Measurements from ENCODE around the gene SCN10A.

SCN10A gene

GRCh38 chr3:38649500-38650247, 166.3 kb downstream of the SCN10A start, which contains the start of gene SCN5A:
SCN5A (minus strand) TSS chr3:38649687; CDS start chr3:38633307, 16,380 bp downstream.
- CTCF ChIA-PET = no interaction called here

GRCh38 chr3:38648659-38649499, 167.1 kb downstream of the SCN10A start:
- H3K4me3 ChIP-seq (ENCODE audit: low read depth, low read length) = peak overlapping the region; percentile 43
- POLR2A ChIA-PET = no interaction called here
- no peak for TF ChIP-seq CTCF (IDR thresholded peaks at IDR 0.05; ENCODE audit: insufficient read depth, low read length, missing control alignments)

More at GRCh38 chr3:38649500-38650247, 166.3 kb downstream of the SCN10A start, which contains the start of gene SCN5A:
- H3K4me3 ChIP-seq (ENCODE audit: low read depth, low read length) = peak within 1 kb of the TSS; percentile 43
- TF ChIP-seq CTCF (IDR thresholded peaks at IDR 0.05; ENCODE audit: insufficient read depth, low read length, missing control alignments) = no peak
- DNase-seq (ENCODE audit: low read depth, low spot score) = no peak
- POLR2A ChIA-PET = no interaction called here

GRCh38 chr3:38648024-38648658, 167.9 kb downstream of the SCN10A start:
- TF ChIP-seq CTCF (IDR thresholded peaks at IDR 0.05; ENCODE audit: insufficient read depth, low read length, missing control alignments) = no peak
- DNase-seq (ENCODE audit: low read depth, low spot score) = no peak
- H3K4me3 ChIP-seq (ENCODE audit: low read depth, low read length) = no peak overlapping the region
- POLR2A ChIA-PET = no interaction called here
- CTCF ChIA-PET = interaction anchor here (1.0 to 2.9 kb wide), 5 partner anchors 10 to 382 kb away, joined by 3 to 13 read pairs (median 7); no protein-coding TSS in a partner anchor

More at GRCh38 chr3:38648659-38649499, 167.1 kb downstream of the SCN10A start:
- no peak for DNase-seq (ENCODE audit: low read depth, low spot score)
- CTCF ChIA-PET = interaction anchor here (0.7 to 1.9 kb wide), 3 partner anchors 9 to 351 kb away, joined by 3 to 5 read pairs (median 3); no protein-coding TSS in a partner anchor

DNA sequence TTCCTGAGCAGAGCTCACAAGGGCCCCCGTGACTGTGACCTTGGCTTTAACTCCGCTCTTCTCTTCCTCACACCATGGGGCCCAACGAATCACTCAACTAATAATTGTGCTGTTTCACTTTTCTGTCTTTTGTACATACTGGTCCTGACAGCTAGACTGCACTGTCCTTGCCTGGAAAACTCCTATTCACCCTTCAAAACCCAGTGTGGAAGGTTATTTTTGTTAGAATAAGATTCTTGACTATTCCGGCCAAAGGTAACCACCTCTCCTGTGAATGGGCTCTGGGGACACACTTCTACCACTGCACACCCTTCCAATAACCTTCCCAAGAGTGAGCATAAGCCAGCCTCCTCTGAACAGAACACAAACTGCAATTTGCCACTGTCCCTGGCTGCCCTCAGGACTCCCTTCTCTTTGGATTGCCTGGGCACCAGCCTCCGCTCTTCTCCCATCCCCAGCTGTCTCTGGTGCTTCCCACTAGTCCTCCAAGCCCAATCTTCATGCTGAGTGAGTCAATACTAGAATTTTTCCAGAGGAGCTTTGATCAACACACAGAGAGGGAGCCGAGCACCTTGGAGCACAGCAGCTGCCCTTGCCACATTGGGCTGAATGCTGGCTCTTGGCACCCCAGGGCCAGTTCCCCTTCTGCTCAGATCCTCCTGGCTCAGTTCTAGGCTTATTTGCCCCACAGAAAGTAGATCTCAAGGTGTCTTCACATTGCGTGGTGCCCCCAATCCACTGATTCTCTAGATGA, 168.6 kb downstream of the SCN10A start:
- DNase-seq (ENCODE audit: low read depth, low spot score) = no peak
- no peak for TF ChIP-seq CTCF (IDR thresholded peaks at IDR 0.05; ENCODE audit: insufficient read depth, low read length, missing control alignments)
- H3K4me3 ChIP-seq (ENCODE audit: low read depth, low read length) = no peak overlapping the region
- POLR2A ChIA-PET = no interaction called here
- CTCF ChIA-PET = interaction anchor here (1.0 to 3.0 kb wide), 11 partner anchors 10 to 383 kb away, joined by 3 to 13 read pairs (median 6); partner anchors contain the start of gene EXOG
